ENCODE measurements around the gene RNASE13. TPM values are rescaled to one million over a fixed set of nuclear protein-coding genes. Genes with fewer than 3 reads are reported as not detected.

The RNASE13 gene
- total RNA-seq, 1 experiment from 2014 or later: not detected

DNA sequence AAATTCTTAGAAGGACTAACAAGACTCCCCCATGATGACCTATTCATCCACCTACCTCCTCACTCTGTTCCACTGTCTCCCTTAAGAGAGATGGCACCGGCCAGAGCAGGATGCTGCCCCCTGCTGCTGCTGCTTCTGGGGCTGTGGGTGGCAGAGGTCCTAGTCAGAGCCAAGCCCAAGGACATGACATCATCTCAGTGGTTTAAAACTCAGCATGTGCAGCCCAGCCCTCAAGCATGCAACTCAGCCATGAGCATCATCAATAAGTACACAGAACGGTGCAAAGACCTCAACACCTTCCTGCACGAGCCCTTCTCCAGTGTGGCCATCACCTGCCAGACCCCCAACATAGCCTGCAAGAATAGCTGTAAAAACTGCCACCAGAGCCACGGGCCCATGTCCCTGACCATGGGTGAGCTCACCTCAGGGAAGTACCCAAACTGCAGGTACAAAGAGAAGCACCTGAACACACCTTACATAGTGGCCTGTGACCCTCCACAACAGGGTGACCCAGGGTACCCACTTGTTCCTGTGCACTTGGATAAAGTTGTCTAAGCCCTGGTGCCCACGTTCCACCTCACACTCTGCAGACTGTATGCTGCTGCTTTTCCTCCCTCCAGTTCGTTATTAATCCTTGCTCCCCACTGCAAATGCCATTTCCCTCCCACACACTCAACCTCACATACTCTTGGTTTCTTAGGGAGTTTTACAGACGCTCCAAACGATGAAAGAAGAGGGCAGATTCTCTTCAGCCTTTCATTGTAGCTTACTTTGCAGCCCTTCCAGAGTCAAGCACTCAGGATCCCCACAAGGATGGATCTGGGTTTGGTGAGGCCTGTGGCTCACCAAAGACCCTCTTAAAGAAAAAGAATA, 23.4 kb upstream of the RNASE13 start, which contains the start of gene RNASE8:
Gene RNASE8, plus strand, starts transcription at position 20 of the 873 bp plus-strand sequence. Its CDS starts 71 bp downstream, at position 91.
- H3K4me3 ChIP-seq (ENCODE audit: low read depth, low read length): no peak within 1 kb of the TSS
- peaks cover 17% of the 10 kb centered on the region for H3K4me1 ChIP-seq
- ChIA-PET POLR2A (no interaction called here), CTCF (interaction anchor here (1.0 kb wide), 1 partner anchor 43 kb away, joined by 5 read pairs; no protein-coding TSS in a partner anchor)
- no peaks in the 10 kb centered on the region for H3K9me3 ChIP-seq
- intact Hi-C loops (cut with micrococcal nuclease; ENCODE audit: unreplicated experiment): loop anchor here (5.0 kb wide), 1 partner anchor 41 kb away; no protein-coding TSS in a partner anchor
- Mint-ChIP-seq H3K27ac (ENCODE audit: unreplicated experiment) (no peak within 1 kb of the TSS), H3K27me3 (ENCODE audit: insufficient read depth, unreplicated experiment) (no peaks in the 10 kb centered on the region), H3K36me3 (ENCODE audit: insufficient read depth, unreplicated experiment) (no peaks in the 10 kb centered on the region), H3K4me1 (ENCODE audit: low read depth, unreplicated experiment) (peaks cover 15% of the 10 kb centered on the region), H3K9me3 (ENCODE audit: unreplicated experiment) (no peaks in the 10 kb centered on the region), H3K4me3 (ENCODE audit: unreplicated experiment) (no peak within 1 kb of the TSS)
- no peaks in the 10 kb centered on the region for H3K36me3 ChIP-seq (ENCODE audit: control insufficient read depth, insufficient read depth, low read length)
- BruUV-seq (replicated peaks): no TSS peak
- no peak for DNase-seq
- no peaks in the 10 kb centered on the region for H3K27me3 ChIP-seq (replicated peaks; ENCODE audit: control insufficient read depth, insufficient read depth, low read length)
- TF ChIP-seq CTCF (IDR thresholded peaks at IDR 0.05; ENCODE audit: insufficient read depth in 1 of 2, low read depth in 1 of 2, low read length in 1 of 2, severe bottlenecking in 1 of 2, unreplicated experiment in 1 of 2): no peak

DNA sequence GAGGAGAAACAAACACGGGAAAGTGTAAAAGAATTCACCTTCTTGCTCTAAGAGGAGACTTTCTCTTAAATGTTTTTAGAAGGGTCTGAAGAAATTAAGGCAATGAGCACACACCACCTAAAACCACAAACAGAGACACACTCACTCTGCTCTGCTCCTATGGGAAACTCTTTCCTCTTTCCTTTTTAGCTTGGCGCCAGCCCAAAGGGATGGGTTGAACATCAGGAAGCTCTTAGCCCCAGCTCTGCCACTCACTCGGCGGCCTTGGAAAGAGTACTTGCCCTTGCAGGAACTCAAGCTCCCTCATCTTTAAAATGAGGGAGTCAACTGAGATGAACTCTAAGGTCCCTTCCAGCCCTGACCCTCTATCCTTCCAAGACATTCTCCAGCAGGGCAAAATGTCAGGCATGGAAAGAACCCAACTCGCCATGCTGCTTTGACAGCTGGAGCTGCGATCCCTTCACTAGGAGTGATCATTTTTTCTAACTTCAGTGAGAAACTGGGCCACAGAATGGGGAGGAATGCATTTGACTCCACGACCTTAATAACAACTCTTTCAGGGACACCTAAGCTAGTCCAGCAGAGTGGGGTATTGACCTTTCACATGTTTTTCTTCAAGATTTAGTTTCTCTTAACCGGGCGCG, 22.0 kb upstream of the RNASE13 start:
- no peak overlapping the region for H3K4me3 Mint-ChIP-seq (ENCODE audit: unreplicated experiment)
- DNase-seq: no peak
- H3K9me3 Mint-ChIP-seq (ENCODE audit: unreplicated experiment): no peaks in the 10 kb centered on the region
- POLR2A ChIA-PET: no interaction called here
- peaks cover 15% of the 10 kb centered on the region for H3K4me1 Mint-ChIP-seq (ENCODE audit: low read depth, unreplicated experiment)
- no peaks in the 10 kb centered on the region for H3K36me3 Mint-ChIP-seq (ENCODE audit: insufficient read depth, unreplicated experiment)
- no peaks in the 10 kb centered on the region for H3K36me3 ChIP-seq (ENCODE audit: control insufficient read depth, insufficient read depth, low read length)
- no peaks in the 10 kb centered on the region for H3K27me3 ChIP-seq (replicated peaks; ENCODE audit: control insufficient read depth, insufficient read depth, low read length)
- no peak for TF ChIP-seq CTCF (IDR thresholded peaks at IDR 0.05; ENCODE audit: insufficient read depth in 1 of 2, low read depth in 1 of 2, low read length in 1 of 2, severe bottlenecking in 1 of 2, unreplicated experiment in 1 of 2)
- H3K9me3 ChIP-seq: no peaks in the 10 kb centered on the region
- CTCF ChIA-PET: interaction anchor here (1.5 kb wide), 1 partner anchor 42 kb away, joined by 4 read pairs; no protein-coding TSS in a partner anchor
- H3K4me1 ChIP-seq: peaks cover 17% of the 10 kb centered on the region
- intact Hi-C loops (cut with micrococcal nuclease; ENCODE audit: unreplicated experiment): loop anchor here (5.0 kb wide), 1 partner anchor 39 kb away; no protein-coding TSS in a partner anchor
- no peak overlapping the region for H3K27ac Mint-ChIP-seq (ENCODE audit: unreplicated experiment)
- no TSS peak for BruUV-seq (replicated peaks)
- no peak overlapping the region for H3K4me3 ChIP-seq (ENCODE audit: low read depth, low read length)
- H3K27me3 Mint-ChIP-seq (ENCODE audit: insufficient read depth, unreplicated experiment): no peaks in the 10 kb centered on the region

DNA sequence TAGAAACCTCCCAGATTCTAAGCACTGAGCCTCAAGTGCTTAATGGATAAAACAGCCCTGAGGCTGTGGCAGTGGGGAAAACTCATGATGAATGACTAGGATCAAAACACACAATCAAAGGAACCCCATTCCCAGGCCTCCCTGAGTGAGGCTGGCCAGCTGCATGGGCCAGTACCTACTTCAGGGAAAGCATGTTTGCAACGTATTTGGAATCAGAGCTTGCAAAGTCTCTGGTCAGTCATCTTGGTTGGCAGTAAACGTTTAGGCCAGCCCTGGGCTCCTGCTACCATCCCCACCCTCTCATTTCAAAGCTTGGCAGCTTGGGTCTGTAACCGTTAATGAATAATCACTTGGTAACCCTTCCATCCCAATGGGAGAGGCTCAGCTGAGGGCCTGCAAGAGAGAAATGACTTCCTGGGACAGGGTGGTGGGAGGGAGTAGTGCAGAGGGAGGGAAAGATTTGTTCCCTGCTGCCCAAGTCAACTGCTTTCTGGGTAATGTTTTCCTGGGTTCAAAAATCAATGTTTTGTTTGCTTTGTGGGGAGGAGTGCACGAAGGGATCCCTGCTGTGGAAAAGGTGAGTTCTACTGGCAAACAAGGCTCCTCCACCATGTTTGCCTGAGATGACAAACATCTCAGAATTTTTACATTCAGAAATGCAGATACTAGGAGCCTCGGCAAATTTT, 21.0 kb upstream of the RNASE13 start:
- DNase-seq: no peak
- intact Hi-C loops (cut with micrococcal nuclease; ENCODE audit: unreplicated experiment): loop anchor here (5.0 kb wide), 1 partner anchor 38 kb away; no protein-coding TSS in a partner anchor
- Histone ChIP-seq H3K4me3 (ENCODE audit: low read depth, low read length) (no peak overlapping the region), H3K9me3 (no peaks in the 10 kb centered on the region), H3K4me1 (peaks cover 17% of the 10 kb centered on the region), H3K27me3 (replicated peaks; ENCODE audit: control insufficient read depth, insufficient read depth, low read length) (no peaks in the 10 kb centered on the region), H3K36me3 (ENCODE audit: control insufficient read depth, insufficient read depth, low read length) (no peaks in the 10 kb centered on the region)
- Mint-ChIP-seq H3K27me3 (ENCODE audit: insufficient read depth, unreplicated experiment) (no peaks in the 10 kb centered on the region), H3K4me3 (ENCODE audit: unreplicated experiment) (no peak overlapping the region), H3K4me1 (ENCODE audit: low read depth, unreplicated experiment) (peaks cover 12% of the 10 kb centered on the region), H3K9me3 (ENCODE audit: unreplicated experiment) (no peaks in the 10 kb centered on the region), H3K36me3 (ENCODE audit: insufficient read depth, unreplicated experiment) (no peaks in the 10 kb centered on the region), H3K27ac (ENCODE audit: unreplicated experiment) (no peak overlapping the region)
- POLR2A ChIA-PET: no interaction called here
- CTCF ChIA-PET: interaction anchor here (1.5 kb wide), 1 partner anchor 41 kb away, joined by 4 read pairs; no protein-coding TSS in a partner anchor
- TF ChIP-seq CTCF (IDR thresholded peaks at IDR 0.05; ENCODE audit: insufficient read depth in 1 of 2, low read depth in 1 of 2, low read length in 1 of 2, severe bottlenecking in 1 of 2, unreplicated experiment in 1 of 2): no peak
- BruUV-seq (replicated peaks): no TSS peak

Measured in Caco-2 (cell line).